Measurements from ENCODE around the gene SIRPD.
"Not testable (repeated sequence)": the region's sequence is repeated elsewhere in the genome, so short reads cannot be mapped to it uniquely, and the experiment has no call there.

SIRPD gene

DNA sequence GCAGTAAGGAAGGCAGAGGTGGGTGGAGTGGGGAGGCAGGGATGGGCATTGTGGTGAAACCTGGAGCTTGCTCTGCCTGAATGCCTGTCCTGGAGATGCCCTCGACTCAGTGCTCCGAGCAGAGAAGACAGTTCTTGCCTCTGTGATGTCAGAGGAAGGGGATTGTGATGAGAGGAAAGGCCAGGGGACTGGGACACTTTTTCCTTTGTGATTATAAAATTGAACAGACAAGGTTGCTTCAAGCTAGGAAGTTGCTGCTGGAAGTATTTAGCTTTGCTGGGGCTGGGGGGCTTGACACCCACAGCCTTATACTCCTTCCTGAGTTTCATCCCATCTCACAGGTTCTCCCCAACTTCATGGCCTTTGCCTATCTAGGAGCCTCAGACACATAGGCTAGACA is at the start of gene SIRPD:
SIRPD (minus strand) TSS at position 101 of the 400 bp plus-strand sequence; CDS start at position 49, 52 bp downstream.
- DNase-seq, result no peak

DNA sequence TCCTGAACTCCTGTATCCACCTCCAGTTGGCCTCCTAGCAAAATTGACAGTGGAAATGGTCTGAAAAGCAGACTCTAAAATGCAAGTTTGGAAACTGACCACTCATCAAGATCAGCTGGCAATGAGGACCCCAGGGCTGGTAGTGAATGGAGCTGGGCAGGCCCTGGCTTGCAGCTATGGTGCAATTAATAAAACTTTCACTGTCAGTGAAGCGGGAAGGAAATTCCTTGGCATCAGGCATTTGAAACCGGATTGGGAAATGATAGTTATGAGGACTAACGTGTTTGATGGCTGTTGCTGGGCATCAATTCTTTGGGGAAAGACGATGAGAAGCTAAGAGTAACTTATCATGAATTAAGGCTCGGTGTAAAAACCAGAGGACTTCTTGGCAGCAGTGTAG is 43.2 kb upstream of the SIRPD start:
- no peak for DNase-seq

DNA sequence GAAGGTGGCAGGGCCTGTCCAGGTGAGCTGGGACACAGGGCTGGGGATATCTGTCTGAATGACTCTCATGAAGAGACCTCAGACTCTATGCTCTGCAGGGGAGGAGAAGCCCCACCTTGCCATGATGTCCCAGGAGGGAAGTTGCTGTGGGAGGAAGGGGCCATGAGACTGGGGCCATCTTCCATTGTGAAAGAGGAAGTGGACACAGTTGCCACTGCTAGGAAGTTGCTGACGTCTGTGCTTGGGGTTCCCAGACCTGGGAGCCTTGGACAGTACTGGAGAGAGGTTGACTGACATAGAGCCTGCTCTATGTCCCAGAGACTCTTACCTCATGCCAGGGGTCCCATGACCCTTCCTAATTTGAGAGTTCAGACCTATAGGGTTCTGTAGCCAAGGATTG is 37.8 kb upstream of the SIRPD start:
- no peak for DNase-seq

DNA sequence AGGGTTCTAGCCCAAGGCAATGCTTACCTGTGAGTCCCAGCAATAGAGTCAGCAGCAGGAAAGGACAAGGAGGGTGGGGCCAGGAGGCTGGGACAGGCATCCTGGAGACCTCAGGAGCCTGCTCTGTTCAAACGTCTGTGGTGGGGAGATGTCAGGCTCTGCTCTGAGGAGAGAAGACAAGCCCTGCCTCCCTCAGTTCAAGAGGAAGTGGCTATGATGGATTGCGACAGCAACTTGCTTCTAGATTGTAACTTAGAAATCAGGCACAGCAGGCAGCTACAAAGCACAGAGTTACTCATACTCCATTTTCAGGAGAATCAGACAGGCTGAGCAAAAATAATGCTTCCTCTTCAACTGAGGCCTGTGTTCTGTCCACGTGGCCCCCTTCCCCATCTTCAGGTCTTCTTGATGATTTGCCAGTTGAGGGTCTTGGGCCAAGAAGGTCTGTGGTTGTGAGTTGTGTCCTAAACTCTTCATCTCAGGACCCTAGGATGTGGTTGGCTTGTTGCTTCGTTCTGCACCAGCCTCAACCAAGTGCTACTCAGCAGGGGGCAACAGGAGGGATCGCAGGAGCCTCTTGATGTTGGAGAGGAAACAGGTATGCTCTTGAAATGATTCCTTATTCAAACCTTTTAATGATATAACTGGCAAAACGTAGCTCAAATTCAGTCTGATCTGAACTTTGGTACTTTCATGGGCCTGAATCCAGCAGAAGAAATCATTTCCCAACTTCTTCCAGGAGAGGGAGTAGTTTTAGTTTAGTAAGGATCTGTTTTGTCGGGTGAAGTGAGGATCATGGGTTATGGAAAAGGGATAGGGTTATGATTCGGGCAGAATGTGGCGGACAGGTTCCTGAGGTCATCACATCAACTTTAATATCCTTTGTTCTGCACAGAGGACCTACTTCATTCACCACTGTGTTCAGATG is 31.3 kb upstream of the SIRPD start:
- no peak for DNase-seq

DNA sequence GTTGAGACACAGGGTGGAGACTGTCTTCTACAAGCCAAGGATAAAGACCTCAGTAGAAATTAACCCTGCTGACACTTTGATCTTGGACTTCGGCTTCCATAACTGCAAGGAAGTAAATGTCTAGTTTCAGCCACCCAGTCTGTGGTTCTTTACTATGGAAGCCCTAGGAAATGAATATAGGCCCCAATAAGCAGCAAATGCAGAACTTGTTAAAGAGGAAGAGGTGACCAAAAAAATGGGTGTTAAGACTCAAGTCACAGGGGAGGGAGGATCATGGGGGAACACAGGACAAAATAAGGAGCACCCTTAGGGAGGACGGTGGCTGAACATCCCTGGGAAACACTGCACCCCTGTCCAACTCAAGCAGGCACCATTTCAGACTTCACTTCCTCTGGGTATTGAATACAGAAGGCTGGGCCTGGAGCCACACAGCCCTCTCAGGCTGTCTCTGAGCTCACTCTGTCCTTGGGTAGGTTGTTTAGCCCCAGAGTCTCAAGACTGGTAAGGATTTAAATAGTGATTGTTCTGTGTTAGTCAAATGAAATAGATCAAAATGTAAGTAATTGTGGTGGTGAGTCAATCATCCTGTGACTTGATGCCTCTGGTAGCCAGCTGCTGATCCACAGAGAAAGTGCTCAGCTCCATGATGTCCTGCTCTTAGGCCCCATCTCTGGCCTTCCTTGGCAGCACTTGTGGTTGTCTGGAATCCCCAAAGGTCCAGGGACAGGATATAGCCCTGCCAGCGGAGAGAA is 30.5 kb upstream of the SIRPD start:
- DNase-seq, result no peak

DNA sequence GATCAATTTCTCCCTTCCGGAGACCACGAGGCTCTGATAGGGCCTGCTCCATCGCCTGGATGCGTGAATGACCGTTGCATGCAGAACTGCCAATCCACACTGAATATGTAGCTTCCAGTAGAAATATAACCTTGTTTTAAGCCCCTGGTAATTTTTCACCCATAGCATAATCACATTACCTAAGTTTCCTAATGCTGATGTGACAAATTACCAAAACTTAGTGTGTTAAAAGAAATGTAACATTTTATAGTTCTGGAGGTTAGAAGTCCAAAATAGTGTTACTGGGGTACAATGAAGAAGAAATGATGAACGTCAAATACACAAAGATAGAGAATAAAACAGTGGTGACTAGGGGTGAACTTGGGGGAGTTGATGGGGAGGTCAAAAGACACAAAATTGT is 22.0 kb upstream of the SIRPD start:
- DNase-seq, result no peak

DNA sequence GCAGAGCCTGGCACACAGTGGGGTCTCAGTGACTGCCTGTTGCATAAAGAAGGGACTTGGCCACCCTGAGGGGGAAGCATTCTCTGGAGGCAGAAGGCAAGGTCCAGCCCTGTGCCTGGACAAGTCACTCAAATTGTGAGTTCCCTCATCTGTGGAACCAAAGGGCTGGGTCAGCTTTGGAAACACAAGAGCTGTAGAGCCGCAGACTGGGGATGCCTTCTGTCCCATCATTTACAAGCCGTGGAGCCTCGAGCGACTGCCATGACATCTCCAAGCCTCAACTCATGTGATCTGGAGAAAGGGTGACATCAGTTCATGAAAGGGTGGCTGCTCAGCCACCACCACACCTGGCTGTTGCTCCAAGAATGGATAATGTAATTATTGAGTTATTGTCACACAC is 20.4 kb upstream of the SIRPD start:
- DNase-seq, result no peak

DNA sequence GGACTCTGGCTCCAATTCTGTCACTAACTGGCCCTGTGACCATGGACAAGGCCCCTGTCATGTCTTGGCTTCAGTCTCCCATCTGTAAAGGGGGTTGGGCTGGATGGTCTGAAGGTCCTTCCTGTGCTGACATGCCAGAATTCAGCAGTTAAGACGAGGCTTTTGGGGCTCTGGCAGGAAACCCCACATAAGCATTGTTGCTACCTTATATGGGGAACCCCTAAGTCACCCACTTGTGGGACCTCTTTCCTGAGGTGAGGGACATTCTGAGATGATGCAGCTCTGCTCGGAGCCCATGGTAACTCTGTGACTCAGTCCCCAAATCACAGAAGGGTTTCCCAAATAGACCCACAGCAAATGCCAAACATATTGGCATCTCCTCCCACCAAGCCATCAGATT is 19.8 kb upstream of the SIRPD start:
- DNase-seq, result not testable (repeated sequence)

DNA sequence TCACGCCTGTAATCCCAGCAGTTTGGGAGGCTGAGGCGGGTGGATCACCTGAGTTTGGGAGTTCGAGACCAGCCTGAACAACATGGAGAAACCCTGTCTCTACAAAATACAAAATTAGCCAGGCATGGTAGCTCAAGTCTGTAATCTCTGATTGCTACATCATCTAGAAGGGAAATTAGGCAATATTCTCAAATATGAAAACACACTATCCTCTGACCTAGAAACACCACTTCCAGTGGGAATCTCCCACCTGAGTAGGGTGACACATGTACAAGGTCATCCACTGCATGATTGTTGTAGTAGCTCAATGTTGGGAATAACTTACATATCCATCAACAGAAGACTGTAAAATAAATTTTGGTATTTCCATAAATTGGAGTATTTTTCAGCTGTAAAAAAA is 19.1 kb upstream of the SIRPD start:
- no peak for DNase-seq

DNA sequence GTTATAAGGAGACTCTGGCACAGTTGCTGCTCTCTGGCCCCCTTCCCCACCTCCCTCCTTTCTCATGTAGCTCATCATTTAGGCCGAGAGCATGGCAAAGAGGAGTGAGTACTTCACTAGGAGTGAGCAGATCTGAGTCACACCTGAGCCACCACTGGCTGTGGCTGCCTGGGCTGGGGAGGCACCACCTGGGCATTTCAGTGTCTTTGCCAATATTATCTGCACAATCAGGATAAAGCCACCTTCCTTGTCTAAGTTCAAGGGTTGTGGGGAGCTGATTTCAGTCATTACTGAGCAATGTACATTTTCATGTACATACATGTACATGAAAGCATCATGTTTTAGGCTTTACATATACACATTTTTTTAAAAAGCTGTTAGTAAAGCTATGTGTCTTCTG is 18.5 kb upstream of the SIRPD start:
- DNase-seq, result not testable (repeated sequence)

DNA sequence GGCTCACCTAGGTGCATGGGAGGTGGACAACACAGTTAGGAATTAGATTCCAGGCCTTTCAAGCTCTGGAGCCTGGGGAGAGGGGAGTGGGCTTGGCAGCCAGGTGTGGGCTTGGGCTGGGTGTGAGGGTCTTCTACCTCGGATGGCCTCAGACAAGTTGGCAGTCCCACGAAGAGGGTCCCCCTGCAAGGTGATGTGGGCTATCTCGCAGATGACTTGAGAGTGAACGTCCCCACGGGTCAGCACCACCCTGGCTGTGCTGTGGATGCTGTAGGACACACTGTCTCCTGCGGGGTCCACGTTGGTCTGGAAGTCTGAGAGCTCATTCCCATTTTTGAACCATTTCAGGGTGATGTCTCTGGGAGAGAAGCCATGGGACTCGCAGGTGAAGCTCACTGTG is 14.1 kb upstream of the SIRPD start:
- DNase-seq, result not testable (repeated sequence)

DNA sequence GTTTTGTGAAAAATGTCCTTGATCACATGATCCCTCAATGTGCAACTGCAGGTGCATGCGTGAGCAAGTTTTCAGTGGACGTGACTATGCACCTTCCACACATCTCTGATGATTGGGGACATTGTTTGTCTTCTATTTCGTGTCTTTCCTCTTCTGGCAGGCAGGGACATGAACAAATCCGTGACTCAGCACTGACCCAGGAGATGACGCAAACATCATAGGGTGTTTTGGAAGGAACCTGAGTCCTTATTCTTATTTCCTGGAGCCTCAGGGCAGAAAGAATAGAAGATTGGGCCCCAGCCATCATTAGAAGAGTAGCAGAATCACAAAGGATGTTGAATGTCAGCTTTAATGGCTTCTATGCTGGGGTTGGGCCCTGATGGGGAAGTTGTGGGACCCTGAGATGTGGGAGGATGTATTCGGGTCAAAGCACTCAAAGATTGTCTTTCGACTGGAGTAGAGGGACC is 11.9 kb upstream of the SIRPD start:
- DNase-seq, result no peak

DNA sequence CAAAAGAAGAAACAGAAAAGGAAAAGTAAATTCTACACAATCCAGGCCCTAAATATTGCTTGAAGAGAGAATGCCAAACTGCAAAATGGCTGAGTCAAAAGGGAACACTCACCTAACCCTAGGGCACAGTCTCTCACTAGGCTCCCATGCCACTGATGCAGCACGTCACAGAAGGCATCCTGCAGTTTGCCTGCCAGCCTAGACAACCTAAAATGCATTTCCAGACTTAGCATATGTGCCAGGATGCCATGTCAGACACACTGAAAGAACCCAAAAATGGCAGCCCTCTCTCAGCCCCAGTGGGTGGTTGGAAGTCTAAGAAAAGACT is 10.6 kb upstream of the SIRPD start:
- DNase-seq, result no peak

DNA sequence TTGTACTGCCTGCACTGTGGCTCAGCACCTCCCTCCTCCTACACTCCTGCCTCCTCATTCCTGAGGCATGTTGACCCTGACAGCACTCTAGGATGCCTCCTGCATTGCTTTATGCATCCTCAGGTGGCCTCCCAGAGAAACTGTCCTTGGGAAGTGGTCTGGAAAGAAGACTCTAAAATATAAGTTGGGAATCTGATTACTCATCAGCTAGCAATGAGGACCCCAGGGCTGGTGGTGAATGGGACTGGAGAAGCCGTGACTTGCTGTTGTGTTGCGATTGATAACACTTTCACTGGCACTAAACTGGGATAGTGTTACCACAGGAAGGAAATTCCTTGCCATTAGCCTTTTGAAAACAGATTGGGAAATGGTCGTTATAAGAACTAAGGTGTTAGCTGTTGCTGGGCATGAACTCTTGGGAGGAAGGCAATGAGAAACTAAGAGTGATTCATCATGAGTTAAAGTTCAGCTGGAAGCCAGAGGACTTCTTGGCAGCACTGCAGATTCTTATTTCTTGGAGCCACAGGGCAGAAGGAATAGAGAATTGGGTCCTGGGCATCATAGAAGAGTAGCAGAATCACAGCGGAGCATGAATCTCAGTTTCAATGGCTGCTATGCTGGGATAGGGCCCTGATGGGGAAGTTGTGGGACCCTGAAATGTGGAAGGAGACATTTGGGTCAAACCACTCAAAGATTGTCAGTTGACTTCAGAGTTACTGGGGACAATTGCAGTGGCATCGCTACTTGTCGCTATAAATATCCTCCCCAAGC is 10.1 kb upstream of the SIRPD start:
- no peak for DNase-seq

DNA sequence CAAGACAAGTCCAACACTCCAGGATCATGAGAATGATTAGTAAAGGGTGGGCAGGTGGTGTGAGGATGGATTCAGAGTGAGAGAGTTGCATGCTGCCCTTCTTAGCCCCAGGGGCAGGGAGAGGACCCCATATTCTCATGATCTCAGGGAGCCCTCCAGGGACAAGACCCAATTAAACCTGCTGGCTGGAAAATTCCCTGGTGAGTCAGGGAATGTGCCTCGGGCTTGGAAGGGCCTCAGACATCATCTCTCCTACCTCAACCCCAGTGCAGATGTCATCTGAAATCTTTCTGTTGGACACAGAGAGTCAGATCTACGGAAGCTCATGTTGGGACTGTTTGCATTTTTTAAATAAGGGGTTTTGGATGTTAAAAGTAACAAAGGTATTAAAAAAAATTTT is 9.2 kb upstream of the SIRPD start:
- DNase-seq, result no peak

DNA sequence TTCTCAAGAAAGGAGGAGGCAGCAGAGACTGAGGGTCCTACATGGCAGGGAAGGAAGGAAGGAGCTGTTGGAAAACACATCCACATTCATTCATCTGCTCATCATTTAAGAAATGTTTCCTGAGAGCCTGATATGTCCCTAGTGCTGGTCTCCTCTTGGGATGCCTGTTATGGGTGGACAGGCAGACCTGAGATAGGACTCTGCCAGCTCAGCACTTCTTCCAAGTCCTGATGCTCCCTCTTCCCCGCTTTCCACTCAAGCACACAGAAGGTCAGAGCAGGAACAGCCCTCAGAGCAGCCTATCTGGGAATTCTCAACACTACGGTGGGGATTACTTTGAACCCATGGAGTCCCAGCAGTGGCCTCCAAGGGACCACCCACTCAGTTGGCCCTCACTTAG is 8.0 kb upstream of the SIRPD start:
- no peak for DNase-seq

DNA sequence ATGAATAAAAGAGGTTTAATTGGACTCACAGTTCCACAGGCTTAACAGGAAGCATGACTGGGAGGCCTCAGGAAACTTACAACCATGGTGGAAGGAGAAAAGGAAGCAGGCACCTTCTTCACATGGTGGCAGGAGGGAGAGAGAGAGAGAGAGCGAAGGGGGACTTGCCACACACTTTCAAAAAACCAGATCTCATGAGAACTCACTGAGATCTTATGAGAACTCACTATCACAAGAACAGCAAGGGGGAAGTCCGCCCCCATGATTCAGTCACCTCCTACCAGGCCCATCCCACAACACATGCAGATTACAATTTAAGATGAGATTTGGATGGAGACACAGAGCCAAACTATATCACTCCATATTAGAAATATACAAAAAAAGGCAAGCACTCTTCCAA is 6.1 kb upstream of the SIRPD start:
- no peak for DNase-seq

DNA sequence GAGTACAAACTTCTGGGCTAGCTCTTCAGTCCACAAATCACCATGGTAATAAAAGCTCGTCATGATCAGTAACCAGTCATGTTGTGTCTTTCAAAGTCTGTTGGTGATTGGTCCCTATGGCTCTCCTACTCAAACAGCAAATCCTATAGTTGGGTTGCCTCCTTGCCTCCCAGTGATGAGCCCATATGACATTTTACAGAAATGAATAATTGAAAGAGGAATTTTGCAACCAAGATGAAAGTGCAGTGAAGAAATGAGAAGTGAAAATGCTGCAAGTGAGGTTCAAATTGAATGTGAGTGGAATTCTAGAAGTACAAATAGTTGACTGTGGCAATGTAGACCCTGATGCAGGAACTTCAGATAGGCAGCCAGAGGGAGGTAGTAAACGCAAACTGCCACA is 5.1 kb upstream of the SIRPD start:
- DNase-seq, result no peak

DNA sequence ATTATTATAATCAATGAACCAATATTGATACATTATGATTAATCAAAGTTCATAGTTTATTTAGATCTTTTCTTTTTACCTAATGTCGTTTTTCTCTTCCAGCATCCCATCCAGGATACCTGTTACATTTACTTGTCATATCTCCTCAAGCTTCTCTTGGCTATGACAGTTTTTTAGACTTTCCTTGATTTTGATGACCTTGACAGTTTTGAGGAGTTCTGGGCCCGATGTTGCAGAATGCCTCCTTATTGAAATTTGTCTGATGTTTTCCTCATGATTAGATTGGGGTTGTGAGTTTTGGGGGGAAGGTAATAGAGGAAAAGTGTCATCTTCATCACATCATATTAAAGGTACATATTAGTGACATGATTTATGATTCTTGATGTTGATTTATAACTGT is 3.8 kb upstream of the SIRPD start:
- no peak for DNase-seq

DNA sequence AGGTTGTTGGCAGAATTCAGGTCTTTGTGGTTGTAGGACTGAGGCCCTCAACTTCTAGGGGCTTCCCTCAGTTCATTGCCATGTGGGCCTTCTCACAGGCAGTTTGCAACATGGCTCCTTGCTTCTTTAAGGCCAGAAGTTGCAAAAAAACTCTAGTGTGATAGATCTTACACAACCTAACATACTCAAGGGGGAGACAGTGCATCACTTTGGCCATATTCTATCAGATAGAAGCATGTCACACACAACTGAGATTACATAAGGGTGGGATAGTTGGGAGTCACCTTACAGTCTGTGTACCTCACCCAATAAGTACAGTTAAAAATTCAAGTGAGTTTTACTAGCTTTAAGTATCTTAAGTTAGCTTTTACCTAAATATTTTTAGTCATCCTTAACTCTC is 1.6 kb downstream of the SIRPD start:
- no peak for DNase-seq

DNA sequence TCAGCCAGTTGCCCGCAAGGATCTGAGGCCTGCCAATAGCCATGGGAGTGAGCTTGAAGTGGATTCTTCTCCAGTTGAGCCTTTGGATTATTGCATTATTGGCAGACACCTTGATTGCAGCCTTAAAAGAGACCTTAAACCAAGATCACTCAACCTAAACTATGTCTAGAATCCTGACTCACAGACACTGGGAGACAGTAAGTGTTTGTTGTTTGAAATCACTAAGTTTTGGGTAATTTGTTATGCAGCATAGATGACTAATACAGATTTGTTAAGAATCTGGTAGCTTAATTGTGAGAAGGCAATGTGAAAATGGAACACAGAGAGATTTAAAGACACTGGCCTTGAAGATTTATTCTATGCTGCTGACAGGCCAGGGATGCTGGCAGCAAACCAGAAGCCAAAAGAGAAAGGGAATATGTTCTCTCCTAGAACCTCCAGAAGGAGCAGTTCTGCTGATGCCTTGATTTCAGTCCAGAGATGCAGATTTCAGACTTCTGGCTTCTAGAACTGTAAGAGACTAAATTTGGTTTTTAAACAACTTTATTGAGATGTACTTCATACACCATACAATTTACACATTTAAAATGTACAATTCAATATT is 17.6 kb downstream of the SIRPD start:
- DNase-seq, result no peak

DNA sequence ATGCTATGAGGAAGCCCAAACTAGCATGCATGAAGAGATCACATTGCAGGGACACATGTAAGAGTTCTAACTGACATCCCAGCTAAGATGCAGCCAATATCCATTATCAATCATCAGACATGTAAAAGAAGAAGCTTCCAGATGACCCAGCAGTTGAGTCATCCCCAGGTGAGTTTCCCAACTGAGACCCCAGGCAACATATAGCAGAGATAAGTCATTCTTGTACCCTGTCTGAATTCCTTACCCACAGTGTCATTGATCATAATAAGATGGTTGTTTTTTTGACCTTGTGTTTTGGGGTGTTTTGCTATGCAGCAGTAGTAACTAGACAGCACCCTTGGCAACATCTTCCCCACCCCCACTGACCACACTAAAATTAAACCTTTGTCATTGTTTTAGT is 18.9 kb downstream of the SIRPD start:
- no peak for DNase-seq

DNA sequence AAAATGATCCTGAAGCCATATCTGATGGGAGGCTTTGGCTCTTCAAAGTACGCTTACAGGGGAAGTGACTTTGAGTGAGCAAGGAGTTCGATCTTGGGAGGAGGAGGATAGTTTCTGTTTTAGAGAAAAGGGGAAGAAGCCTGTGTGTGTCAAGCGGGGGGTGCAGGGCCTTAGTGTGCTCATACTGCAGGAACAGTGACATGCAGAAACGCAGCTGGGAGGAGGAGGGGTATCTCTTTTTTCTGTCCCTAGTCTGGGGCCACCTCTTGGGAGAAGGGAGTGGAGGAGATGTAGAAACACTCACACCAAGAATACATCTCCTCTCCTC is 19.8 kb downstream of the SIRPD start:
- DNase-seq, result no peak

Data from NCI-H1105 (cell line).